NCI-H2107 treated with DMSO at 0.1 percent for 48 hours (cell line): ENCODE measurements around the gene ITGB2.

ENCODE experiments used
- DNase-seq: peaks from one replicate; lab custom pipeline; 2025; ENCODE audit not compliant: unreplicated experiment; lab: John Stamatoyannopoulos, UW

ITGB2 gene

GRCh38 chr21:44898851-44899767, 21.6 kb downstream of the ITGB2 start:
- no peak for DNase-seq

- DNase-seq = no peak
Measured at GRCh38 chr21:44898011-44898488, 22.6 kb downstream of the ITGB2 start.

- no peak for DNase-seq
Measured at GRCh38 chr21:44897326-44898010, 23.2 kb downstream of the ITGB2 start.

- no peak for DNase-seq
Measured at GRCh38 chr21:44896561-44897286, 24.0 kb downstream of the ITGB2 start.

- no peak for DNase-seq
Measured at GRCh38 chr21:44895859-44896258, 24.8 kb downstream of the ITGB2 start.

- DNase-seq = no peak
Measured at GRCh38 chr21:44894687-44895302, 25.9 kb downstream of the ITGB2 start.

GRCh38 chr21:44893948-44894656, 26.6 kb downstream of the ITGB2 start:
- no peak for DNase-seq

GRCh38 chr21:44893278-44893556, 27.5 kb downstream of the ITGB2 start:
- no peak for DNase-seq

GRCh38 chr21:44892536-44893277, 28.0 kb downstream of the ITGB2 start:
- DNase-seq = no peak

GRCh38 chr21:44892095-44892494, 28.6 kb downstream of the ITGB2 start:
- no peak for DNase-seq

GRCh38 chr21:44891631-44892031, 29.1 kb downstream of the ITGB2 start:
- no peak for DNase-seq

- DNase-seq = no peak
Measured at GRCh38 chr21:44890961-44891541, 29.6 kb downstream of the ITGB2 start.

GRCh38 chr21:44890338-44890931, 30.3 kb downstream of the ITGB2 start:
- DNase-seq = no peak

- no peak for DNase-seq
Measured at GRCh38 chr21:44889625-44890337, 30.9 kb downstream of the ITGB2 start.

GRCh38 chr21:44888581-44889550, 31.8 kb downstream of the ITGB2 start:
- DNase-seq = no peak

GRCh38 chr21:44887807-44888580, 32.7 kb downstream of the ITGB2 start:
- no peak for DNase-seq
